ENCODE measurements around the gene COL9A3.

Gene COL9A3

GRCh38 chr20:62889871-62890270 is 73.0 kb downstream of the COL9A3 start:
- TF ChIP-seq CTCF (conservative IDR thresholded peaks at IDR 0.05; ENCODE audit: low read length) = no peak
- no peak overlapping the region for H3K4me3 ChIP-seq (ENCODE audit: low read length)
- no peak for DNase-seq (ENCODE audit: low read depth)

- DNase-seq (ENCODE audit: low read depth) = no peak
- no peak overlapping the region for H3K4me3 ChIP-seq (ENCODE audit: low read length)
- TF ChIP-seq CTCF (conservative IDR thresholded peaks at IDR 0.05; ENCODE audit: low read length) = no peak
Observed at GRCh38 chr20:62890444-62890843, 73.6 kb downstream of the COL9A3 start.

Data from AG10803 (cell line).